Subcutaneous adipose tissue (tissue), 4 donors: ENCODE measurements around the gene LNX2. TPM values are rescaled to one million over a fixed set of nuclear protein-coding genes. Genes with fewer than 3 reads are reported as not detected.

Source experiments
- total RNA-seq, 4 donors: library from RNA; depleted of rRNA; stranded (reverse); fragments of >200 nt; gene quantifications; one replicate each; pipeline ENCODE4 v1.1.0, GENCODE V29; 2016
- TF ChIP-seq, protein P1 (sequence below): fragments of 450-650 bp; IDR thresholded peaks from one replicate; pipeline ENCODE4 v1.5.1; 2016; ENCODE audit warnings: low read depth, mild to moderate bottlenecking, control low read depth, antibody characterized with exemption, moderate library complexity

LNX2 gene
- total RNA-seq, 4 donors from 2014 or later: 4.7 to 10.7 (median 7.3) TPM

DNA sequence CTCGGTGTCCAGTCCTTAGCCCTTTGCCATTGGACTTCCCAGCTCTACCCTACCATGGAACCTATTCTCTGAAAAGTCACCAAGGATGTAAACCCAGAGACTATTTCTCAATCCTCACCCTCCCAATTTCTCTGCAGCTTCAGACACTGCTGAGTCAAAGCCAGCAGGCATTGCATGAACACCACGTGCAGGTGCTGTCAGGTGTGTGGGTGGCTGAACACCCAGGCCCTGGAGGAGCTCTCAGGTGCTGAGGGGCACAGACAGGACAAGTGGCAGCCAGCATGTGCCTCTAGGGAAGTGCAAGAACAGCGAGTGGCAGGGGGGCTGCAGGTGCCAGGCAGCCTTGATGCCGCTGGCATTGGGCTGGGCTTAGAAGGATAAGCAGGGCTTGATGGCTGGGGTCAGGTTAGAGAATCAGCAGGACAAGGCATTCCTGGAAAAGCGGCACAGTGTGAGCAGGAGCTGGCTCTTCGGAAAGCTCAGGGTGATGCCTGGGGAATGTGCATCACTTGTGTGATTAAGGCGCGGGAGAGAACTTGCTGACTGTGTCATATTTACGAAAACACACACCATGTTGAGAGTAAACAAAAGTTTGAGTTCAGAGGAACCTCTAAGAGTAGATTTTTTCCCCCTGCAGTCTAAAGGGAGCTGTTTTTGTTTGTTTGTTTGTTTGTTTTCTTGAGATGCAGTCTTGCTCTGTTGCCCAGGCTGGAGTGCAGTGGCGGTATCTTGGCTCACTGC, 83.8 kb downstream of the LNX2 start:
- TF ChIP-seq, protein P1, sequence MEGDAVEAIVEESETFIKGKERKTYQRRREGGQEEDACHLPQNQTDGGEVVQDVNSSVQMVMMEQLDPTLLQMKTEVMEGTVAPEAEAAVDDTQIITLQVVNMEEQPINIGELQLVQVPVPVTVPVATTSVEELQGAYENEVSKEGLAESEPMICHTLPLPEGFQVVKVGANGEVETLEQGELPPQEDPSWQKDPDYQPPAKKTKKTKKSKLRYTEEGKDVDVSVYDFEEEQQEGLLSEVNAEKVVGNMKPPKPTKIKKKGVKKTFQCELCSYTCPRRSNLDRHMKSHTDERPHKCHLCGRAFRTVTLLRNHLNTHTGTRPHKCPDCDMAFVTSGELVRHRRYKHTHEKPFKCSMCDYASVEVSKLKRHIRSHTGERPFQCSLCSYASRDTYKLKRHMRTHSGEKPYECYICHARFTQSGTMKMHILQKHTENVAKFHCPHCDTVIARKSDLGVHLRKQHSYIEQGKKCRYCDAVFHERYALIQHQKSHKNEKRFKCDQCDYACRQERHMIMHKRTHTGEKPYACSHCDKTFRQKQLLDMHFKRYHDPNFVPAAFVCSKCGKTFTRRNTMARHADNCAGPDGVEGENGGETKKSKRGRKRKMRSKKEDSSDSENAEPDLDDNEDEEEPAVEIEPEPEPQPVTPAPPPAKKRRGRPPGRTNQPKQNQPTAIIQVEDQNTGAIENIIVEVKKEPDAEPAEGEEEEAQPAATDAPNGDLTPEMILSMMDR: no peak

GRCh38 chr13:27535546-27535945, 84.8 kb downstream of the LNX2 start:
- TF ChIP-seq, protein P1: no peak

- TF ChIP-seq, protein P1: no peak
Observed at GRCh38 chr13:27534981-27535380, 85.3 kb downstream of the LNX2 start.

DNA sequence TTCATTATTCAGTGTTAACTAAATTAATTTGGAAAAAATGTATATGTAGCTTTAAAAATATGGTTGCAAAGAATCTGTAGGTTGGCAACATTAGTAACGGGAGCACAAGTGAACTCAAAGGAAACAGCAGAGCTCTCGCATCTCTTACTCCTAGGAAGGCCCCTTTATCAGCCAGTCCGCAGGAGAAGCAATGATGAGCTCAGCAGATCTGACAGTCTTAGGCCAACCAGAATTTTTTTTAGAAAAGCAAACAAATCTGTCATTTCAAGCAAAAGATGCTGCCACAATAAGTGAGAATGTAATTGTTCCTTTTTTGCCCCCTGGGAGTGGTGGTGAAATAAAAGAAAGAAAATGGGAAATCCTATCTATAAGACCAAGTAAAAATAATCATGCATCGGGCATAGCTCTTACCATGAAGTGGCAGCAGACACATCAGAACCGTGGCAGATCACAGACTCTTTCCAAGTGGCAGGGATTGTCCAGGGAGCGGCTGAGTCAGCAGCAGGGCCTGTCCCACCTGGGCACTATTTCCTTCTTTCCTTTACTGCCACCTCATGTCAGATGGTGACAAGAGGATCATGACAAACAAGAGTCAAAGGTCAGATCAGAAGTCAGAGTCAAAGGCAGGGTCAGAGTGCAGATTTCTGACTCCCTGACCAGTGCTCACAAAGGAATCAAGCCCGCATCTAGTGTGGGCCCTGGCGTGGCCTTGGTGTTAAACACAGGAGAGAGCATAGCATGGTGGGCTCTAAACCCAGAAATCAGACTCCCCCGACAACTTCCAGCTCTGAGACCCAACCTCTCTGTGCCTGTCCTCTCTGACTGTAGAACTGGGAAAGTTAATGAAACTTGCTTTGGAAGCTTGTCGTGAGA, 86.0 kb downstream of the LNX2 start:
- TF ChIP-seq, protein P1: no peak

DNA sequence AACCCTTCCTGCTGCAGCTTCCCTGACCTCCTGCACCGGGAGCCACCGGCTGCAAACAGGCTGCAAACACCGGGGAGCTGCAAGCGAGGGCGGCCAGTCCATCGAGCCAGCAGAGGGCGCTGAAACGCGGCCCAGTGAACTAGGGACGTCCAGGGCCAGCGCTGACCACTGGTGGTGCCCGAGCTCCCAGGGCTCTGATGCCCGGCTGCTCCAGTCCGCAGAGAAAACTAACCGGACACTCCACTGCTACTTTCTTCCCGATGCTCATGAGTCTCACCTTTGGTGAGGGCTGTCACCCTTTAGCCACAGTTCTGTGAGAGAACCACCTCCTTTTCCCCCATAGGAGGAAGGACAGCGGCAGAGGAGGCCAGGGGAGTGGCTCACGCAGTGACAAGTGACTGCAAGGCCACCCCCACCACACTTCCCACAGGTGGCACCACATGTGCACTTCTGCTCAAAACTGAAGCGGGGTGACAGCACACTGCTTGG, 87.1 kb downstream of the LNX2 start:
- TF ChIP-seq, protein P1: no peak

DNA sequence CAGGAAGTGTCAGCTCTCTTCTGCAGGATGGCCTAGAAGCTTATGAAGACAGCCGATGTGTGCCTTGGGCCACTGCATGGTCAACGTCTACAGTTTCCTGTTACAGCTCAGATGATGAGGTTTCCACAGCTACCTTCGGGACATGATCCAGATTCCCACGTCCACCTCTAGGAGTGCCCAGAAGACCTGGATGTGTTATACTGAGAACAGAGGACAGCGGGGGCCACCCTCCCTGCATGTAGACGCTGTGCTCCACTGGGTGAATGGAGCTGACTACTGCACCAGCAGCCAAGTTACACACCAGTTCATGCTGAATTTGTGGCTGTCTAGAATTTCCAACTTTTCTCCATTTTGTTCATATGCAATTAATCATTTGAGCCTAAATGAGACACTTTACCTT, 91.4 kb downstream of the LNX2 start:
- TF ChIP-seq, protein P1: no peak

- TF ChIP-seq, protein P1: no peak
Observed at GRCh38 chr13:27526516-27526915, 93.8 kb downstream of the LNX2 start.
